ENCODE data around the gene TOX3. TPM values are rescaled to one million over a fixed set of nuclear protein-coding genes. Genes with fewer than 3 reads are reported as not detected.

Gene TOX3
- total and polyA plus RNA-seq, 2 of the 8 experiments (the other 6 are each of a cell fraction or from before 2014, with no cell fraction given) = 16.7 to 31.2 TPM

DNA sequence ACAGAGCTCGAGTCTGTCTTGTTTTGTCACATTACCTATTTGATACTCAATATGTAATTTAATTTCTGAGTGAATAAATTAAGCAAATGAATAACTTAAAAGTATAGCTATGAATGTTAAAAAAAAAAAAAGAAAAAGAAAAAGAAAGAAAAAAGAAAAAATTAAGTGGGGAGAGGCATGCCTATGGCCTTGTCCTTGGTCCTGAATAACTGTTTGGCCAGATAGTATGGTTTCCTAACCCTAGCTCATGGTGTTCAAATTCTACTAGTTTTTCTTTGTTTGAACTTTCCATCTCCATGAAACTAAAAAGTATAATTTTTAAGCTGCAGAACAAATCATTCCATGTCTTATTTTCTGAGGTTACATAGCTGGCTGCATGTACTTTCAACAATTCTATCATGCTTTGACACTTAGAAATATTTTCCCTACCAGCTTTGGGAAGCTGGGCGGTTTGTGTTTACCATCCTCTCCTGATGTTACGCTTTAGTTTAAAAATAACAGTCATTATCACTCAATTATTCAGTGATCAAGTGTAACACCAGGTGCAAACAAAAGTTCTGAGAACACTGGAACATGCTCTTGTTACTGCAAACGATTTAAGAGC lies 31.8 kb downstream of the TOX3 start:
- Histone ChIP-seq H3K14ac (ENCODE audit: insufficient read length) (no peak overlapping the region), H4K8ac (ENCODE audit: extremely low read depth, insufficient read depth, low read length) (no peak overlapping the region), H3K4ac (replicated peaks; ENCODE audit: insufficient read length, low read depth, low read length) (no peak overlapping the region), H3K9me3 (ENCODE audit: insufficient read depth in 2 of 2, low read depth in 1 of 2, low read length in 1 of 2) (no peaks in the 10 kb centered on the region), H2BK5ac (ENCODE audit: low read depth, low read length) (no peak overlapping the region), H3K4me1 (replicated peaks in 1 of 4; ENCODE audit: control insufficient read depth in 3 of 4, insufficient read depth in 4 of 4, low read length in 3 of 4) (peaks cover 0 to 10% (median 7%) of the 10 kb centered on the region in 4 experiments; a peak in 5 of 7 replicates), H4K20me1 (replicated peaks in 1 of 2; ENCODE audit: control insufficient read depth in 1 of 2, insufficient read depth in 2 of 2, low read length in 2 of 2) (peaks cover 0 to 4% of the 10 kb centered on the region in 2 experiments), H3K79me1 (ENCODE audit: low read depth, low read length) (no peaks in the 10 kb centered on the region; the same call in 1 of the 2 replicates), H2BK15ac (ENCODE audit: low read length) (no peak overlapping the region), H4K5ac (ENCODE audit: insufficient read length, low read depth, low read length) (no peak overlapping the region), H3K4me2 (ENCODE audit: insufficient read depth in 1 of 2, low read depth in 2 of 2, low read length in 2 of 2) (no peak overlapping the region), H2AK5ac (ENCODE audit: low read depth, low read length) (no peak overlapping the region), H3K18ac (ENCODE audit: extremely low read depth, low read length) (no peak overlapping the region), H3K23ac (ENCODE audit: insufficient read length) (no peak overlapping the region), H3K27ac (ENCODE audit: low read depth, low read length) (no peak overlapping the region), H3K9ac (replicated peaks in 1 of 4; ENCODE audit: extremely low read depth in 1 of 4, low read depth in 3 of 4, low read length in 3 of 4) (no peak overlapping the region), H3K27me3 (replicated peaks in 1 of 4; ENCODE audit: control insufficient read depth in 3 of 4, extremely low read depth in 1 of 4, insufficient read depth in 3 of 4, low read length in 3 of 4) (no peaks in the 10 kb centered on the region), H3K4me3 (ENCODE audit: extremely low read depth in 1 of 4, insufficient read depth in 2 of 4, low read depth in 3 of 4, low read length in 4 of 4) (no peak overlapping the region), H3K36me3 (ENCODE audit: control insufficient read depth in 2 of 4, insufficient read depth in 4 of 4, low read length in 3 of 4) (peaks cover 0 to 7% (median 0%) of the 10 kb centered on the region in 4 experiments; a peak in 2 of 8 replicates), H3K23me2 (ENCODE audit: low read depth, low read length) (no peaks in the 10 kb centered on the region), H2BK20ac (ENCODE audit: low read length) (no peak overlapping the region), H2BK120ac (replicated peaks; ENCODE audit: low read depth, low read length) (no peak overlapping the region), H4K91ac (replicated peaks; ENCODE audit: insufficient read length, low read length) (no peak overlapping the region), H3K79me2 (ENCODE audit: control insufficient read depth in 1 of 2, insufficient read depth in 2 of 2, low read length in 2 of 2) (peaks cover 0 to 59% of the 10 kb centered on the region in 2 experiments; a peak in 3 of 4 replicates), H2BK12ac (ENCODE audit: low read depth, low read length) (no peak overlapping the region), H3K56ac (replicated peaks; ENCODE audit: insufficient read length, low read depth, low read length) (no peak overlapping the region), H2AFZ (ENCODE audit: low read length) (no peak overlapping the region)
- 77% methylated on average over 4 of the region's 4 CpGs; no CpG with 5 or more reads in 1 of the 2 experiments for WGBS, 2 experiments (ENCODE audit: extremely low coverage in 1 of 2, insufficient coverage in 1 of 2, insufficient read length in 1 of 2, insufficient replicate concordance in 2 of 2, low coverage in 1 of 2, low lambda C conversion rate in 2 of 2, missing lambda C conversion rate in 1 of 2)
- DNase-seq (ENCODE audit: low read depth in 1 of 2, low spot score in 2 of 2) = no peak
- ChIA-PET CTCF (ENCODE audit: partially characterized antibody) (interaction anchor here (1.1 kb wide), 1 partner anchor 14 kb away, joined by 8 read pairs; no protein-coding TSS in a partner anchor), POLR2A (ENCODE audit: partially characterized antibody) (interaction anchor here (0.8 to 1.4 kb wide), 2 partner anchors 14 to 27 kb away, joined by 3 to 4 read pairs; no protein-coding TSS in a partner anchor)
- TF ChIP-seq TEAD4 (IDR thresholded peaks at IDR 0.05; ENCODE audit: low read depth, low read length) (0 out of 2 replicates have a peak, but pooled peaks have one; percentile 7), KDM5A (IDR thresholded peaks at IDR 0.05; ENCODE audit: low read length) (no peak), JUND (IDR thresholded peaks at IDR 0.05; ENCODE audit: low read length) (no peak)
- no peak for FAIRE-seq

Measured in H1 (cell line).